ENCODE results near the gene CCL17. TPM values are rescaled to one million over a fixed set of nuclear protein-coding genes. Genes with fewer than 3 reads are reported as not detected.

Gene CCL17
- total and polyA plus RNA-seq, 2 donors from 2014 or later = 1.5 TPM; not detected in 1

- TF ChIP-seq CTCF (IDR thresholded peaks at IDR 0.05; ENCODE audit: borderline replicate concordance, extremely low read depth, insufficient read depth) = no peak
- intact Hi-C loops (cut with DNase I) = no loop called here
- Histone ChIP-seq H3K4me3 (ENCODE audit: low read length in 3 of 3) (no peak overlapping the region), H3K9me3 (ENCODE audit: control insufficient read depth in 2 of 3, insufficient read depth in 1 of 3, low read length in 3 of 3) (peaks cover 0 to 5% (median 3%) of the 10 kb centered on the region in 3 donors), H3K4me1 (ENCODE audit: control insufficient read depth in 2 of 3, insufficient read depth in 2 of 3, low read depth in 1 of 3, low read length in 3 of 3) (peaks cover 2 to 16% (median 6%) of the 10 kb centered on the region in 3 donors), H3K36me3 (ENCODE audit: control insufficient read depth in 2 of 3, insufficient read depth in 3 of 3, low read length in 3 of 3) (peaks cover 0 to 3% (median 2%) of the 10 kb centered on the region in 3 donors), H3K9ac (ENCODE audit: low read length in 3 of 3) (no peak overlapping the region), H3K27ac (ENCODE audit: low read depth in 2 of 2, low read length in 2 of 2) (no peak overlapping the region), H3K27me3 (ENCODE audit: control insufficient read depth, insufficient read depth, low read length) (no peaks in the 10 kb centered on the region)
- peak in 2 of 5 donors; percentile 44 to 81 for DNase-seq
- no peak for FAIRE-seq
Measured at GRCh38 chr16:57386381-57386951, 18.1 kb upstream of the CCL17 start.

- no peak overlapping the region for H3K27ac ChIP-seq (ENCODE audit: low read depth in 2 of 2, low read length in 2 of 2)
- no peak overlapping the region for H3K9ac ChIP-seq (ENCODE audit: low read length in 3 of 3)
- H3K4me3 ChIP-seq (ENCODE audit: low read length in 3 of 3) = no peak overlapping the region
- DNase-seq = no peak
- H3K9me3 ChIP-seq (ENCODE audit: control insufficient read depth in 2 of 3, insufficient read depth in 1 of 3, low read length in 3 of 3) = peaks cover 0 to 5% (median 4%) of the 10 kb centered on the region in 3 donors
- no peak for FAIRE-seq
- peaks cover 2 to 16% (median 6%) of the 10 kb centered on the region in 3 donors for H3K4me1 ChIP-seq (ENCODE audit: control insufficient read depth in 2 of 3, insufficient read depth in 2 of 3, low read depth in 1 of 3, low read length in 3 of 3)
- intact Hi-C loops (cut with DNase I) = no loop called here
- H3K27me3 ChIP-seq (ENCODE audit: control insufficient read depth, insufficient read depth, low read length) = no peaks in the 10 kb centered on the region
- H3K36me3 ChIP-seq (ENCODE audit: control insufficient read depth in 2 of 3, insufficient read depth in 3 of 3, low read length in 3 of 3) = peaks cover 0 to 3% (median 0%) of the 10 kb centered on the region in 3 donors
- TF ChIP-seq CTCF (IDR thresholded peaks at IDR 0.05; ENCODE audit: borderline replicate concordance, extremely low read depth, insufficient read depth) = no peak
Measured at GRCh38 chr16:57387598-57388354, 16.8 kb upstream of the CCL17 start.

GRCh38 chr16:57388359-57389086 is 16.0 kb upstream of the CCL17 start:
- peaks cover 0 to 5% (median 4%) of the 10 kb centered on the region in 3 donors for H3K9me3 ChIP-seq (ENCODE audit: control insufficient read depth in 2 of 3, insufficient read depth in 1 of 3, low read length in 3 of 3)
- no peak overlapping the region for H3K27ac ChIP-seq (ENCODE audit: low read depth in 2 of 2, low read length in 2 of 2)
- TF ChIP-seq CTCF (IDR thresholded peaks at IDR 0.05; ENCODE audit: borderline replicate concordance, extremely low read depth, insufficient read depth) = no peak
- H3K9ac ChIP-seq (ENCODE audit: low read length in 3 of 3) = no peak overlapping the region
- peak overlapping the region in 1 of 3 donors; percentile 6 for H3K4me3 ChIP-seq (ENCODE audit: low read length in 3 of 3)
- FAIRE-seq (no peak), DNase-seq (no peak)
- H3K27me3 ChIP-seq (ENCODE audit: control insufficient read depth, insufficient read depth, low read length) = no peaks in the 10 kb centered on the region
- H3K4me1 ChIP-seq (ENCODE audit: control insufficient read depth in 2 of 3, insufficient read depth in 2 of 3, low read depth in 1 of 3, low read length in 3 of 3) = peaks cover 2 to 16% (median 6%) of the 10 kb centered on the region in 3 donors
- peaks cover 0 to 3% (median 0%) of the 10 kb centered on the region in 3 donors for H3K36me3 ChIP-seq (ENCODE audit: control insufficient read depth in 2 of 3, insufficient read depth in 3 of 3, low read length in 3 of 3)
- intact Hi-C loops (cut with DNase I) = no loop called here

Data from kidney (tissue), 14 donors.